ENCODE measurements around the gene DNAL1.

The DNAL1 gene

DNA sequence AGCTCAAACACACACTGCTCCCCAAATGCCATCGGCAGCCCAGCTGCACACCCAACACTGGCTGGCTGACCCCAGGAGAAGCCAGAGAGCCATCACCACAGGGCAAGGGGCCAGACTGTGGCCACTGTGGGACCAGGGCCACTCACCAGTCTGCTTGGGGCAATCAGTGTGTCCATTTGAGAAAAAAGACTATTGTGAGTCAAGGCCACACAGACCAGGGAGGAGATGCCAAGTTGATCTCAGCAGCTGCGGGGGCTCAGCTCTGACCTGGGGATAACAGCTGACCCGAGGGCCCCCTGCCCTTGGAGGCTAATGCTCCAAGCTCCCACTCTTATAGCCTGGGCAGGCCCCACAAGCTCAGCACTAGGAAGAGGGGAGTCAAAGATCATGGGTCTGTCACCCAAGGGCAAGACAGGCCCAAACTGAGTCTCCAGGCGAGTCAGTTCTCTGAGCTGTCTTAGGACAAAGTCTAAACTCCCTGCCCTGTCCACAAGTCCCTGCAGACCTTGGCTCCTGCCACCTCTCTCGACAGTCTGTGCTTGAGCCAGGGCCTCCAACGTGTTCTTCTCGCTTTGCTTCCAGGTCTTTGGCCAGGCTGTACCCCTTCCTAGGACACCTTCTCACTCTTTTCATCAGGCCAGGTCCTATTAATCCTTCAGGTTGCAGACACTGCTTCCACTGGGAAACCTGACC lies 99.5 kb downstream of the DNAL1 start:
- ATAC-seq (no peak), DNase-seq (no peak)

DNA sequence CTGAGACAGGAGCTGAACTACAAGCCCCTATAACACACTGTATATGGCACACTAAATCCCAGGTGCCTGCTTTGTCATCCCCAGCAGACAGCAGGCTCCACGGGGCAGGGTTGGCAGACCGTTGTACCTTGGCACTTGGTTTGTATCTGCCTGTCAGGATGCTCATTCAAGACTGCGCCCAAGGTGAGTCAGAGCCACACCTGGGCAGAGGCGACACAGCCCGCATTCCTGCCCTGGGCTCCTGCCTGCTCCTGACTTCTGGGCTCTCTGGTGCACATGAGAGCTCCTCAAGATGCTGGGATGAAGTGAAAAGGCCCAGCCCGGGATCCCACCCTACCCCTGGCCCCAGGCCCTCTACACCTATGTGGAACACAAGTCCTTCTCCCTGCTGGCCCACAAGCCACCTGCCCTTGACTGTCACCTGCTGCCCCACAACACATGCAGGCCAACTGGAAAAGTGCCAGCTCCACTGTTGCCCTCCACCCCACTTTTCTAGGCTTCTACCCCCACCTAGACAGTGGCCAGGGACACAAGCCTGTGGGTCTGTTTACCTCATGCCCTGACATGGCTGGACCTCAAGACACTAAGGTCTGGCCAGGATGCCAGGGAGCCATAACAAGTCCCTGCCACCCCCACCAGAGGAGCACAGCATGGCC lies 100.2 kb downstream of the DNAL1 start:
- ATAC-seq (no peak), DNase-seq (no peak)

- ATAC-seq (no peak), DNase-seq (no peak)
Measured at GRCh38 chr14:73745571-73746519, 101.1 kb downstream of the DNAL1 start.

DNA sequence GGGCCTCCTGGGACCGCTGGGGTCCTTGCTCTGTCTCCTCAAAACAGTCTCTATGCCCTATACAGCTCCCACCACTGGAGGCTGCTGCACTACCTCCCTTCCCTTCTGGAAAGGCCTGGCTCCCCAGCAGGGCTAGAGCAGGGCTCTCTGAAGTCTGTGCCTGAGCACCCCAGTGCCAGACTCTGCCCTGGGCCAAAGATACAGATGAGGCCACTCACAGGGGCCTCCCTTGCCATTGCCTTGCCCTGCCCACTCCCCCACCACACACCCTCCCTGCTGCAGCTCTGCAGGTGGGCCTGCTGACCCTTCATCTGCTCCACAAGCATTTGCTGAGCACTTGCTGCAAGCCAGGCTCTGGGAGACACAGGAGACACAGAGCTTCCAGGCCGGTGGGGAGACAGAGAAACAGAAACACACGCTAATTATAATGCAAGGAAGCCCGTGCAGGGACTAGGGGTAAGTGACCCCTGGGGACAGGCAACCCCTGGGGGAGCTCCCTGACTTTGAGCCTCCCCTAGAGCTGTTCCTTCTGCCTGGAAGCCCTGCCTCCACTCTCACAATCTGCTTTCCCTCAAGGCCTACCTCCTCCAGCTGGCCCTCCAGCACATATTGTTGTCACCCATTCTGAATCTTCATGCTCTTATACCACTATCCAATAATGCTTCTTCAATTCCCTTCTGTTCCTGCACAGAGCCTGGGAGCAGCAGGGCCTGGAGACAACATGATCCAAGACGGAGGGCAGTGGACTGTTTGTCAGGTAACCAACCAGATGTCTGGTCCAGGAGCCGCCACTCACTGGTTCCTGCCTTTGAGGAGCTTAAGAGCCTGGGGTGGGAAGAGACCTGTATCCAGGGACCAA lies 102.0 kb downstream of the DNAL1 start:
- DNase-seq (no peak), ATAC-seq (no peak)

GRCh38 chr14:73747379-73748211 lies 102.8 kb downstream of the DNAL1 start:
- DNase-seq (no peak), ATAC-seq (no peak)

- ATAC-seq (no peak), DNase-seq (no peak)
Measured at GRCh38 chr14:73748858-73749357, 104.1 kb downstream of the DNAL1 start.

DNA sequence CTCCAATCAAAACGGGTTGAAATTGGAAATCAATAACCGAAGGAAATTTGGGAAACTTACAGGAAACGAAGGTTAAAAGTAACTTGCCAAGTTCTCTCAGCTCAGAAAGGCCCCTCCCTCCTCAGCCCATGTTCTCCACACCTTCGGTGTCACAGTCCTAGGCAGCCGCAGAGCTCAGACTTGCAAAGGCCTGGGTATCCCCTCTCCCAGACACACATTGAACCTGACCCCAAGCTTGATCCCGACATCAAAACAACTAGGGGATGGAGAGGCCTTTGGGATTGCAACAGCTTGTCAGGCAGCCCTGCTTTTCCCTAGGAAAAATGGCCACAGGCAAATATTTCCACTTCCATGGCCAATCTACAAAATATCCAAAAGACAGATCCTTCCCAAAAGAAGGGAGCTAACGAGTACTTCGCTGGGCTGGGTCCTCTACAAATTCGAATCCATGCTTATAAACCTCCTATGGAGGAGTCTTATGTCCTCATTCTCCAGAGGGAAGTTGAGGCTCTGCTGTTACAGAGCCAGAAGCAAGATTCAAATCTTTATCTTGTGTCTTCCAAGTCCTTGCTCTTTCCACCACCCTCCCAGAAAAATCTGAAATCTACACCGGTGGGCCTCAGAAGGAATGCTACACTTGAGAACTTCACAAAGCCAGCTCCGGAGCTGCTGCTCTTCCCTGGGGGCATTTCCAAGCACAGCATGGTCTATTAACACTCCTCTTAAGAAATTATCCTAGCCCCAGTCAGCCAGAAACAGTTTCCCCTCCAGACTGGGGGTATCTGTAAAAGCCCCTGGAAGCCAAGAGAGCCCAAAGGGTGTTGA lies 105.1 kb downstream of the DNAL1 start:
- no peak for DNase-seq
- ATAC-seq: no peak

DNA sequence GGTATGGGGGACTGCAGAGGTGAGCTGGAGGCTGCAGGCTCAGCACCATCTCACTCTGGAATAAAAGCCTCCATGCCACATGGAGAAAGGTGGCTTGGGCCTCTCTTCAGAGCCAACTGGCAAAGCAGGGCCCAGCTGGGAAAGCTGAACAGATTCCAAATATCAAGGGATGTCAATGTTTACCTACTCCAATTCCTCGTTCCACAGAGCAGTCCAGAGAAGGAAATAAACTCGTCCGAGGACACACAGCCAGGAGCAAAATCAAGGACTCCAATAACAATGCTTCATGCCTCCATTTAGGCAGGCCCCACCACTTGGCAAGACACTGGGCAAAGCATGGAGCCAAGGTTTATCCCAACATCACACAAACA lies 105.7 kb downstream of the DNAL1 start:
- DNase-seq: no peak
- no peak for ATAC-seq

DNA sequence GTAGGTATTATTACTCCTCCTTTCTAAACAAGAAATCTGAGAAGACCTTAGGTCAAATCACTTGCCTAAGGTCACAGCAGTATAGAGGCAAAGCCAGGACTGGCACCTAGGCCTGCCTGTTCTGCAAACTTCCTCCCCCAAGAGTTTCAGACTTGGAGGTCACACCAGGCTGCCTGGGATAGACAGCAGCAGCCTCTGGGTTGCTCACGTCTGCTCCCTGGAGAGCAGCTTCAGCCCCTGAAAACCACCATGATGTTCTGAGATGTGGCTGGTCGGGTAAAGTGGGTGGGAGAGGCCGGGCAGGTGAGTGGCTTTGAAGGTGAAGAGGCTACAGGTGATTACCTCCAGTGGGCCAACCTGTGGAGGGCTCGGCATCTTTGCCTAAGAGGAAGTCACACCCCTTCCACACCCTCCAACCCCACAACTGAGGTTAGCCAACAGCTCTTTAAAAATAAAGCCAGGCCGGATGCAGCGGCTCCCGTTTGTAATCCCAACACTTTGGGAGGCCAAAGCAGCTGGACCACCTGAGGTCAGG lies 106.4 kb downstream of the DNAL1 start:
- DNase-seq (no peak), ATAC-seq (no peak)

GRCh38 chr14:73752297-73752992 lies 107.7 kb downstream of the DNAL1 start:
- DNase-seq (no peak), ATAC-seq (no peak)

All from stimulated activated naive CD8-positive, alpha-beta T cell treated with anti-CD3 and anti-CD28 coated beads, Interleukin-15, Interleukin-2, amounts not matched to agents 100 U/mL and 50 U/mL, for 24 hours (primary cell).